T-helper 2 cell treated with Interferon-gamma antibody and Interleukin-4, amounts not matched to agents 100 ng/mL and 5 ng/mL, for 36 hours (primary cell): Measurements from ENCODE around the gene DCBLD2. TPM values are rescaled to one million over a fixed set of nuclear protein-coding genes. Genes with fewer than 3 reads are reported as not detected.

Experiments used
- total RNA-seq: library from RNA; stranded (reverse); gene quantifications from 2 replicates; pipeline ENCODE4 v1.2.3, GENCODE V29; 2022

Gene DCBLD2
- total RNA-seq, 1 donor from 2014 or later, result 2.4 TPM

Other genes starting within 250 kb of the DCBLD2 start
- gene ST3GAL6, start 138.4 kb downstream of the DCBLD2 start, total RNA-seq, result not detected in 2 replicates